Measurements from ENCODE around the gene ARHGEF4. TPM values are rescaled to one million over a fixed set of nuclear protein-coding genes. Genes with fewer than 3 reads are reported as not detected.

ARHGEF4 gene
- total RNA-seq, 1 donor from 2014 or later = 4.8 TPM

DNA sequence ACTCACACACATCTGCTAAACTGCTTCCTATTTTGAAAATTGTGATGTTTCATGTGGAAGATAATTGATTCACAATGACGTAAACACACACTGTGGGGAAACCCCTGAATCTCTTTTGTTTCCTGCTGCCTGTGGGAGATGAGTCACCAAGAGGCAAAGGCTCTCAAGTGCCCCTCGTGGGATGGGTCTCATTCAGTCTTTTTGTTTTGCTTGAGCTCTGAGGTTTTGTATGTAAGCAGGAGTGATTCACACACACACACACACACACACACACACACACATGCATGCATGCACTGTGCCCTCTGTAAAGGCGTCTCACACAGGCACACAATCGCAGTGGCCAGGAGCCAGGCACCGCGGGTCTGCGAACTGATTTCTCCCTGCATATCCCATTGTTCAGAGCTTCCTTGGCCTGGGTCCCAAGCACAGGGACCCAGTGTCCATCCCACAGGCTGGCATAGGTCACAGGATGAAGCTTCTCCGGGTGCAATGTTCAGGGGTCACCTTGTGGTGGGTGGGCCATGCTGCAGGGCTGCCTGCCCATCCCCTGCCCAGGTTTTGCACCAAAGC, 12.1 kb upstream of the ARHGEF4 start:
- H3K4me1 ChIP-seq (ENCODE audit: insufficient read depth, low read length) = peaks cover 50% of the 10 kb centered on the region
- Mint-ChIP-seq H3K36me3 (ENCODE audit: low read depth, unreplicated experiment) (no peaks in the 10 kb centered on the region), H3K9me3 (ENCODE audit: unreplicated experiment) (no peaks in the 10 kb centered on the region), H3K4me3 (ENCODE audit: unreplicated experiment) (peak overlapping the region; percentile 14), H3K27me3 (ENCODE audit: low read depth, unreplicated experiment) (peaks cover 3% of the 10 kb centered on the region), H3K4me1 (ENCODE audit: low read depth, unreplicated experiment) (peaks cover 47% of the 10 kb centered on the region), H3K27ac (ENCODE audit: unreplicated experiment) (peak overlapping the region; percentile 87)
- no peaks in the 10 kb centered on the region for H3K79me2 ChIP-seq (ENCODE audit: insufficient read depth, low read length)
- H3K36me3 ChIP-seq (ENCODE audit: insufficient read depth, low read length) = no peaks in the 10 kb centered on the region
- peak overlapping the region; percentile 56 for H3K9ac ChIP-seq (ENCODE audit: low read length)
- TF ChIP-seq EZH2 (IDR thresholded peaks at IDR 0.05; ENCODE audit: insufficient read depth, low read length) = no peak
- TF ChIP-seq CTCF (IDR thresholded peaks at IDR 0.05; ENCODE audit: insufficient read depth, low read depth, low read length) = no peak
- H3K9me3 ChIP-seq (ENCODE audit: insufficient read depth, low read depth, low read length) = peaks cover 2% of the 10 kb centered on the region
- peaks cover 2% of the 10 kb centered on the region for H3K27me3 ChIP-seq (ENCODE audit: insufficient read depth, low read length)
- no peaks in the 10 kb centered on the region for H4K20me1 ChIP-seq (ENCODE audit: insufficient read depth, low read length)
- peak overlapping the region; percentile 67 for H3K4me2 ChIP-seq (ENCODE audit: low read length)
- H2AFZ ChIP-seq (ENCODE audit: low read depth, low read length) = no peak overlapping the region
- peak; percentile 100 for DNase-seq (ENCODE audit: low read depth)
- H3K27ac ChIP-seq (ENCODE audit: low read depth, low read length) = peak overlapping the region; percentile 76
- peak; percentile 64 for FAIRE-seq
- no peak overlapping the region for H3K4me3 ChIP-seq (ENCODE audit: insufficient read depth, low read depth, low read length)

GRCh38 chr2:130825231-130825965, 11.3 kb upstream of the ARHGEF4 start:
- Histone ChIP-seq H2AFZ (ENCODE audit: low read depth, low read length) (no peak overlapping the region), H3K4me1 (ENCODE audit: insufficient read depth, low read length) (peaks cover 45% of the 10 kb centered on the region), H3K9ac (ENCODE audit: low read length) (peak overlapping the region; percentile 29), H3K36me3 (ENCODE audit: insufficient read depth, low read length) (no peaks in the 10 kb centered on the region), H3K27me3 (ENCODE audit: insufficient read depth, low read length) (peaks cover 2% of the 10 kb centered on the region), H3K9me3 (ENCODE audit: insufficient read depth, low read depth, low read length) (peaks cover 2% of the 10 kb centered on the region), H4K20me1 (ENCODE audit: insufficient read depth, low read length) (no peaks in the 10 kb centered on the region), H3K27ac (ENCODE audit: low read depth, low read length) (no peak overlapping the region), H3K4me2 (ENCODE audit: low read length) (peak overlapping the region; percentile 67), H3K4me3 (ENCODE audit: insufficient read depth, low read depth, low read length) (no peak overlapping the region), H3K79me2 (ENCODE audit: insufficient read depth, low read length) (no peaks in the 10 kb centered on the region)
- Mint-ChIP-seq H3K36me3 (ENCODE audit: low read depth, unreplicated experiment) (no peaks in the 10 kb centered on the region), H3K27ac (ENCODE audit: unreplicated experiment) (peak overlapping the region; percentile 53), H3K9me3 (ENCODE audit: unreplicated experiment) (no peaks in the 10 kb centered on the region), H3K4me1 (ENCODE audit: low read depth, unreplicated experiment) (peaks cover 48% of the 10 kb centered on the region), H3K27me3 (ENCODE audit: low read depth, unreplicated experiment) (peaks cover 3% of the 10 kb centered on the region), H3K4me3 (ENCODE audit: unreplicated experiment) (peak overlapping the region; percentile 73)
- DNase-seq (ENCODE audit: low read depth) (no peak), FAIRE-seq (no peak)
- no peak for TF ChIP-seq CTCF (IDR thresholded peaks at IDR 0.05; ENCODE audit: insufficient read depth, low read depth, low read length)
- TF ChIP-seq EZH2 (IDR thresholded peaks at IDR 0.05; ENCODE audit: insufficient read depth, low read length) = no peak

GRCh38 chr2:130825966-130826253, 10.8 kb upstream of the ARHGEF4 start:
- Histone ChIP-seq H3K4me2 (ENCODE audit: low read length) (no peak overlapping the region), H3K27ac (ENCODE audit: low read depth, low read length) (no peak overlapping the region), H2AFZ (ENCODE audit: low read depth, low read length) (no peak overlapping the region), H3K9ac (ENCODE audit: low read length) (no peak overlapping the region), H3K36me3 (ENCODE audit: insufficient read depth, low read length) (no peaks in the 10 kb centered on the region), H4K20me1 (ENCODE audit: insufficient read depth, low read length) (no peaks in the 10 kb centered on the region), H3K4me1 (ENCODE audit: insufficient read depth, low read length) (peaks cover 44% of the 10 kb centered on the region), H3K27me3 (ENCODE audit: insufficient read depth, low read length) (peaks cover 2% of the 10 kb centered on the region), H3K79me2 (ENCODE audit: insufficient read depth, low read length) (no peaks in the 10 kb centered on the region), H3K4me3 (ENCODE audit: insufficient read depth, low read depth, low read length) (no peak overlapping the region), H3K9me3 (ENCODE audit: insufficient read depth, low read depth, low read length) (peaks cover 2% of the 10 kb centered on the region)
- FAIRE-seq (no peak), DNase-seq (ENCODE audit: low read depth) (no peak)
- H3K27ac Mint-ChIP-seq (ENCODE audit: unreplicated experiment) = no peak overlapping the region
- peaks cover 46% of the 10 kb centered on the region for H3K4me1 Mint-ChIP-seq (ENCODE audit: low read depth, unreplicated experiment)
- H3K9me3 Mint-ChIP-seq (ENCODE audit: unreplicated experiment) = no peaks in the 10 kb centered on the region
- TF ChIP-seq CTCF (IDR thresholded peaks at IDR 0.05; ENCODE audit: insufficient read depth, low read depth, low read length) (no peak), EZH2 (IDR thresholded peaks at IDR 0.05; ENCODE audit: insufficient read depth, low read length) (no peak)
- no peaks in the 10 kb centered on the region for H3K36me3 Mint-ChIP-seq (ENCODE audit: low read depth, unreplicated experiment)
- no peak overlapping the region for H3K4me3 Mint-ChIP-seq (ENCODE audit: unreplicated experiment)
- peaks cover 6% of the 10 kb centered on the region for H3K27me3 Mint-ChIP-seq (ENCODE audit: low read depth, unreplicated experiment)

Measured in astrocyte (in vitro differentiated cells and primary cell).